Mesenchymal stem cell (in vitro differentiated cells and primary cell): ENCODE measurements around the gene NOTCH1. TPM values are rescaled to one million over a fixed set of nuclear protein-coding genes. Genes with fewer than 3 reads are reported as not detected.

ENCODE experiments used
- DNase-seq: peaks from one replicate; pipeline ENCODE4 v3.0.0-alpha.2; 2013
- H2AFZ ChIP-seq: one replicate; pipeline ENCODE4 v1.6.1; 2013; ENCODE audit warnings: low read depth, mild to moderate bottlenecking, control low read depth, inconsistent platforms, low read length, moderate library complexity
- H2AK5ac ChIP-seq: 2 replicates; pipeline ENCODE4 v1.6.1; 2013; ENCODE audit warnings: low read length, moderate library complexity, mild to moderate bottlenecking, inconsistent platforms; ENCODE audit not compliant: severe bottlenecking
- H2BK120ac ChIP-seq: one replicate; pipeline ENCODE4 v1.6.1; 2013; ENCODE audit warnings: low read depth, mild to moderate bottlenecking, inconsistent platforms, low read length, moderate library complexity
- H2BK12ac ChIP-seq, 2 experiments: one replicate each; pipeline ENCODE4 v1.6.1; 2013; ENCODE audit warnings: inconsistent platforms in 2 of 2, low read length in 2 of 2, mild to moderate bottlenecking in 2 of 2, moderate library complexity in 2 of 2, control low read depth in 1 of 2
- H2BK15ac ChIP-seq: one replicate; pipeline ENCODE4 v1.6.1; 2013; ENCODE audit warnings: mild to moderate bottlenecking, low read depth, inconsistent platforms; ENCODE audit not compliant: poor library complexity, severe bottlenecking
- H2BK5ac ChIP-seq: 2 replicates; pipeline ENCODE4 v1.6.1; 2013; ENCODE audit warnings: low read depth, mild to moderate bottlenecking, low read length, control low read depth, inconsistent platforms; ENCODE audit not compliant: poor library complexity, severe bottlenecking
- H3K14ac ChIP-seq, 2 experiments: one replicate each; pipeline ENCODE4 v1.6.1; 2013; ENCODE audit warnings: inconsistent platforms in 2 of 2, low read length in 2 of 2, control low read depth in 1 of 2, mild to moderate bottlenecking in 1 of 2, moderate library complexity in 1 of 2
- H3K18ac ChIP-seq, 2 experiments: one replicate each; pipeline ENCODE4 v1.6.1; 2013; ENCODE audit warnings: inconsistent platforms in 2 of 2, low read length in 2 of 2, control low read depth in 1 of 2, low read depth in 1 of 2, mild to moderate bottlenecking in 1 of 2
- H3K23ac ChIP-seq, 2 experiments: one replicate each; pipeline ENCODE4 v1.6.1; 2013; ENCODE audit warnings: inconsistent platforms in 2 of 2, low read length in 2 of 2, mild to moderate bottlenecking in 2 of 2, moderate library complexity in 2 of 2, control low read depth in 1 of 2
- H3K27ac ChIP-seq: 2 replicates; pipeline ENCODE4 v1.5.1; 2013; ENCODE audit warnings: mild to moderate bottlenecking, moderate library complexity, low read length, control low read depth, inconsistent platforms; ENCODE audit not compliant: poor library complexity, severe bottlenecking
- H3K27me3 ChIP-seq, 2 experiments: 2 replicates each; pipeline versions ENCODE4 v1.6.1 to v1.7.0; 2013; ENCODE audit warnings: low read length in 2 of 2, mild to moderate bottlenecking in 2 of 2, moderate library complexity in 2 of 2, control low read depth in 1 of 2, inconsistent platforms in 1 of 2; ENCODE audit not compliant: control insufficient read depth in 1 of 2, insufficient read depth in 1 of 2
- H3K36me3 ChIP-seq, 2 experiments: 2 replicates each; pipeline versions ENCODE4 v1.6.1 to v1.7.0; 2013; ENCODE audit warnings: low read length in 2 of 2, control low read depth in 1 of 2, inconsistent platforms in 1 of 2, low read depth in 1 of 2, mild to moderate bottlenecking in 1 of 2; ENCODE audit not compliant: insufficient read depth in 2 of 2, control insufficient read depth in 1 of 2
- H3K4ac ChIP-seq, 2 experiments: one replicate each; pipeline ENCODE4 v1.6.1; 2013; ENCODE audit warnings: inconsistent platforms in 2 of 2, low read length in 2 of 2, mild to moderate bottlenecking in 2 of 2, moderate library complexity in 2 of 2, control low read depth in 1 of 2, low read depth in 1 of 2
- H3K4me1 ChIP-seq: 2 replicates; pipeline ENCODE4 v1.6.1; 2013; ENCODE audit warnings: low read depth, low read length, control low read depth; ENCODE audit not compliant: control insufficient read depth, insufficient read depth
- H3K4me2 ChIP-seq: 2 replicates; pipeline ENCODE4 v1.6.1; 2013; ENCODE audit warnings: low read length, mild to moderate bottlenecking, inconsistent platforms; ENCODE audit not compliant: poor library complexity, severe bottlenecking
- H3K4me3 ChIP-seq, 2 experiments: 2 replicates each; pipeline versions ENCODE4 v1.5.1 to v1.7.0; 2013; ENCODE audit warnings: low read length in 2 of 2, mild to moderate bottlenecking in 2 of 2, control low read depth in 1 of 2, low read depth in 1 of 2; ENCODE audit not compliant: insufficient read depth in 1 of 2
- H3K79me1 ChIP-seq: replicated peaks from 2 replicates; pipeline ENCODE4 v1.6.1; 2013; ENCODE audit warnings: mild to moderate bottlenecking, control low read depth, low read length, inconsistent platforms; ENCODE audit not compliant: poor library complexity, severe bottlenecking
- H3K9ac ChIP-seq: 2 replicates; pipeline ENCODE4 v1.7.0; 2013; ENCODE audit warnings: mild to moderate bottlenecking, low read length, moderate library complexity
- H3K9me3 ChIP-seq: 2 replicates; pipeline ENCODE4 v1.7.0; 2013; ENCODE audit warnings: mild to moderate bottlenecking, low read length; ENCODE audit not compliant: control insufficient read depth
- H4K8ac ChIP-seq: one replicate; pipeline ENCODE4 v1.6.1; 2013; ENCODE audit warnings: inconsistent platforms, mild to moderate bottlenecking, low read length, moderate library complexity
- H4K91ac ChIP-seq: one replicate; pipeline ENCODE4 v1.6.1; 2013; ENCODE audit warnings: mild to moderate bottlenecking, low read length, inconsistent platforms
- WGBS: methylation state at CpG from one replicate; pipeline ENCODE4 v1.1.7; 2013; ENCODE audit warnings: mixed read lengths; 5-methylcytosine and 5-hydroxymethylcytosine counted together
- polyA plus RNA-seq, 2 experiments: library from polyadenylated mRNA; stranded (reverse); fragments of 200-250 nt; gene quantifications; one replicate each; pipeline ENCODE4 v1.2.3, GENCODE V29; 2013

The NOTCH1 gene
- 15.4 TPM for polyA plus RNA-seq (2013, experiment 1 of 2)
- 13.5 TPM for polyA plus RNA-seq (2013, experiment 2 of 2)

GRCh38 chr9:136545965-136546696 lies at the start of gene NOTCH1:
Gene NOTCH1, minus strand, starts transcription at chr9:136546048. Its CDS starts 262 bp downstream, at chr9:136545786.
- Histone ChIP-seq H3K9ac (peak within 1 kb of the TSS; percentile 80), H2BK5ac (peak within 1 kb of the TSS; percentile 61), H3K4ac (peak within 1 kb of the TSS; percentile 88 to 97), H3K27ac (peak within 1 kb of the TSS; percentile 26), H3K4me3 (peak within 1 kb of the TSS; percentile 79 to 81), H3K14ac (peak within 1 kb of the TSS; percentile 68 to 91), H2AFZ (no peak within 1 kb of the TSS), H3K4me2 (peak within 1 kb of the TSS; percentile 94), H3K4me1 (peaks cover 59% of the 10 kb centered on the region), H3K23ac (peak within 1 kb of the TSS; percentile 47 to 92), H3K36me3 (peaks cover 0 to 34% of the 10 kb centered on the region in 2 experiments), H3K18ac (peak within 1 kb of the TSS; percentile 83 to 99), H2BK12ac (peak within 1 kb of the TSS; percentile 93 to 99), H4K91ac (peak within 1 kb of the TSS; percentile 99), H4K8ac (peak within 1 kb of the TSS; percentile 93), H3K79me1 (peaks cover 27% of the 10 kb centered on the region), H3K9me3 (no peaks in the 10 kb centered on the region), H3K27me3 (no peaks in the 10 kb centered on the region), H2AK5ac (no peak within 1 kb of the TSS), H2BK15ac (peak within 1 kb of the TSS; percentile 66), H2BK120ac (peak within 1 kb of the TSS; percentile 99)
- DNase-seq = peak; percentile 95
- under 1% methylated on average over 64 of the region's 94 CpGs for WGBS

DNA sequence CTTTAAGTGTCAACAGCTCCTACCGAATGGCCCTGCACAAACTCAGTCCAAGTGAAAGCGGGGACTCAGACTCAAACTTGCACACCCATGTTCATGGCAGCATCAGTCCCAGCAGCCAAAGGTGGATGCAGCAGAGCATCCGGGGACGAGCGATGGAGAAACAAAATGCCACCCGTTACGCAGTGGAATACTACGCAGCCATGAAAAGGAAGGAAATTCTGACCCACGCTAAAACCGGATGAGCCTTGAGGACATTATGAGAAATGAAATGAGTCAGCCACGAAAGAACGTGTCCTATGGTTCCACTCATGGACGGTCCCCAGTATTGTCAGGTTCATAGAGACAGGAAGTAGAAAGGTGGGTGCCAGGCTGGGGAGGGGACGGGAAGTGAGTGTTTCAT lies 48.6 kb upstream of the NOTCH1 start:
- Histone ChIP-seq H3K4me2 (no peak overlapping the region), H3K27ac (no peak overlapping the region), H3K9ac (no peak overlapping the region), H2BK120ac (no peak overlapping the region), H3K79me1 (no peaks in the 10 kb centered on the region), H3K4me1 (peaks cover 20% of the 10 kb centered on the region), H3K9me3 (no peaks in the 10 kb centered on the region), H3K27me3 (peaks cover 3 to 71% of the 10 kb centered on the region in 2 experiments), H2AFZ (no peak overlapping the region), H2BK12ac (no peak overlapping the region), H4K8ac (no peak overlapping the region), H3K4me3 (no peak overlapping the region), H3K18ac (no peak overlapping the region), H3K4ac (no peak overlapping the region), H3K14ac (no peak overlapping the region), H3K23ac (no peak overlapping the region), H2BK5ac (no peak overlapping the region), H3K36me3 (peaks cover 0 to 2% of the 10 kb centered on the region in 2 experiments), H4K91ac (no peak overlapping the region), H2AK5ac (peak overlapping the region; percentile 23), H2BK15ac (no peak overlapping the region)
- 95% methylated on average over 14 of the region's 14 CpGs for WGBS
- DNase-seq = no peak

DNA sequence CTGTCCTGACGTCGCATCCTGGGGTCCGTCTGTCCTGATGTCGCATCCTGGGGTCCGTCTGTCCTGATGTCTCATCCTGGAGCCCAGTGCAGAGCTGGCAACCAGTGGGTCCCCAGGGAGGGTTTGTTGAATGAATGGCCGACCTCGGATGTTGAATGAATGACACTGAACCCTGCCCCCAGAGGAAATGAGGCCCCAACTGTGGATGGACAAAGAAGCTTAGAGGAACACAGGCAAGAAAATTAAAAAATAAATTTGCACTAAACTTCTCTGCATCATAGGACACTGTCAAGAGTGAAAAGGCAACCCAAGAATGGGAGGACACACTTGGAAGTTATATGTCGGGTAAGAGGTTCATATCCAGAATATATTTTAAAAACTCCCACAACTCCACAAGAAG lies 47.7 kb upstream of the NOTCH1 start:
- Histone ChIP-seq H3K79me1 (no peaks in the 10 kb centered on the region), H3K4me2 (no peak overlapping the region), H3K14ac (no peak overlapping the region), H3K9ac (no peak overlapping the region), H3K36me3 (peaks cover 0 to 2% of the 10 kb centered on the region in 2 experiments), H2BK120ac (no peak overlapping the region), H2AFZ (no peak overlapping the region), H3K4me1 (peaks cover 26% of the 10 kb centered on the region), H2BK5ac (no peak overlapping the region), H4K91ac (no peak overlapping the region), H2AK5ac (no peak overlapping the region), H3K4me3 (no peak overlapping the region), H2BK12ac (no peak overlapping the region), H3K9me3 (no peaks in the 10 kb centered on the region), H2BK15ac (no peak overlapping the region), H4K8ac (no peak overlapping the region), H3K27ac (no peak overlapping the region), H3K27me3 (peaks cover 0 to 71% of the 10 kb centered on the region in 2 experiments), H3K4ac (no peak overlapping the region), H3K18ac (no peak overlapping the region), H3K23ac (no peak overlapping the region)
- DNase-seq = no peak
- 93% methylated on average over 8 of the region's 8 CpGs for WGBS

GRCh38 chr9:136592666-136593065 lies 46.8 kb upstream of the NOTCH1 start:
- Histone ChIP-seq H2BK5ac (no peak overlapping the region), H3K79me1 (no peaks in the 10 kb centered on the region), H4K91ac (no peak overlapping the region), H3K4me1 (peaks cover 28% of the 10 kb centered on the region), H3K18ac (no peak overlapping the region), H4K8ac (no peak overlapping the region), H2AFZ (no peak overlapping the region), H3K36me3 (peaks cover 0 to 2% of the 10 kb centered on the region in 2 experiments), H3K4ac (no peak overlapping the region), H3K27ac (no peak overlapping the region), H3K4me2 (no peak overlapping the region), H3K4me3 (no peak overlapping the region), H3K9ac (no peak overlapping the region), H3K23ac (no peak overlapping the region), H2AK5ac (no peak overlapping the region), H2BK120ac (no peak overlapping the region), H3K14ac (no peak overlapping the region), H2BK15ac (peak overlapping the region; percentile 95), H2BK12ac (peak overlapping the region in 1 of 2 experiments; percentile 37), H3K9me3 (no peaks in the 10 kb centered on the region), H3K27me3 (peaks cover 0 to 76% of the 10 kb centered on the region in 2 experiments)
- 92% methylated on average over 13 of the region's 13 CpGs for WGBS
- DNase-seq = no peak
